ENCODE results near the gene CMTM6.
A peak's percentile ranks its signal among the peaks of the same experiment; 100 is the strongest.
"Not testable (repeated sequence)": the region's sequence is repeated elsewhere in the genome, so short reads cannot be mapped to it uniquely, and the experiment has no call there.

CMTM6 gene

GRCh38 chr3:32522682-32523081 is 20.0 kb upstream of the CMTM6 start:
- no peak overlapping the region for H3K9ac ChIP-seq (ENCODE audit: low read depth, low read length)
- no peak overlapping the region for H3K4me3 ChIP-seq (ENCODE audit: low read depth, low read length)
- H3K36me3 ChIP-seq (ENCODE audit: control insufficient read depth, insufficient read depth, low read length) = peaks cover 27% of the 10 kb centered on the region
- H3K9me3 ChIP-seq (ENCODE audit: control insufficient read depth, insufficient read depth, low read length) = no peaks in the 10 kb centered on the region
- H3K4me1 ChIP-seq (ENCODE audit: control insufficient read depth, insufficient read depth, low read length) = no peaks in the 10 kb centered on the region
- H3K27ac ChIP-seq (ENCODE audit: low read depth, low read length) = no peak overlapping the region
- H3K27me3 ChIP-seq (ENCODE audit: control insufficient read depth, insufficient read depth, low read length) = no peaks in the 10 kb centered on the region

GRCh38 chr3:32518921-32519320 is 16.3 kb upstream of the CMTM6 start:
- not testable (repeated sequence) for H3K9ac ChIP-seq (ENCODE audit: low read depth, low read length); H3K4me3 ChIP-seq (ENCODE audit: low read depth, low read length); H3K27me3 ChIP-seq (ENCODE audit: control insufficient read depth, insufficient read depth, low read length); H3K9me3 ChIP-seq (ENCODE audit: control insufficient read depth, insufficient read depth, low read length); H3K36me3 ChIP-seq (ENCODE audit: control insufficient read depth, insufficient read depth, low read length); H3K27ac ChIP-seq (ENCODE audit: low read depth, low read length); H3K4me1 ChIP-seq (ENCODE audit: control insufficient read depth, insufficient read depth, low read length)

- H3K9ac ChIP-seq (ENCODE audit: low read depth, low read length); H3K4me3 ChIP-seq (ENCODE audit: low read depth, low read length); H3K9me3 ChIP-seq (ENCODE audit: control insufficient read depth, insufficient read depth, low read length); H3K36me3 ChIP-seq (ENCODE audit: control insufficient read depth, insufficient read depth, low read length); H3K27me3 ChIP-seq (ENCODE audit: control insufficient read depth, insufficient read depth, low read length); H3K4me1 ChIP-seq (ENCODE audit: control insufficient read depth, insufficient read depth, low read length); H3K27ac ChIP-seq (ENCODE audit: low read depth, low read length): not testable (repeated sequence)
Observed at GRCh38 chr3:32516751-32517150, 14.1 kb upstream of the CMTM6 start.

- H3K4me1 ChIP-seq (ENCODE audit: control insufficient read depth, insufficient read depth, low read length) = no peaks in the 10 kb centered on the region; the same call in 1 of the 2 replicates
- no peak overlapping the region for H3K27ac ChIP-seq (ENCODE audit: low read depth, low read length)
- no peak overlapping the region for H3K9ac ChIP-seq (ENCODE audit: low read depth, low read length)
- H3K27me3 ChIP-seq (ENCODE audit: control insufficient read depth, insufficient read depth, low read length) = no peaks in the 10 kb centered on the region
- no peaks in the 10 kb centered on the region for H3K9me3 ChIP-seq (ENCODE audit: control insufficient read depth, insufficient read depth, low read length)
- no peaks in the 10 kb centered on the region for H3K36me3 ChIP-seq (ENCODE audit: control insufficient read depth, insufficient read depth, low read length)
- no peak overlapping the region for H3K4me3 ChIP-seq (ENCODE audit: low read depth, low read length)
Observed at GRCh38 chr3:32511005-32511404, 8.4 kb upstream of the CMTM6 start.

GRCh38 chr3:32510075-32510724 is 7.5 kb upstream of the CMTM6 start:
- no peak overlapping the region for H3K4me3 ChIP-seq (ENCODE audit: low read depth, low read length)
- H3K27ac ChIP-seq (ENCODE audit: low read depth, low read length) = no peak overlapping the region
- no peaks in the 10 kb centered on the region for H3K9me3 ChIP-seq (ENCODE audit: control insufficient read depth, insufficient read depth, low read length)
- H3K9ac ChIP-seq (ENCODE audit: low read depth, low read length) = no peak overlapping the region
- H3K27me3 ChIP-seq (ENCODE audit: control insufficient read depth, insufficient read depth, low read length) = no peaks in the 10 kb centered on the region
- no peaks in the 10 kb centered on the region for H3K36me3 ChIP-seq (ENCODE audit: control insufficient read depth, insufficient read depth, low read length)
- H3K4me1 ChIP-seq (ENCODE audit: control insufficient read depth, insufficient read depth, low read length) = no peaks in the 10 kb centered on the region; the same call in 1 of the 2 replicates

GRCh38 chr3:32508711-32509110 is 6.1 kb upstream of the CMTM6 start:
- peaks cover 4% of the 10 kb centered on the region for H3K4me1 ChIP-seq (ENCODE audit: control insufficient read depth, insufficient read depth, low read length)
- H3K27ac ChIP-seq (ENCODE audit: low read depth, low read length) = no peak overlapping the region
- H3K36me3 ChIP-seq (ENCODE audit: control insufficient read depth, insufficient read depth, low read length) = no peaks in the 10 kb centered on the region
- no peaks in the 10 kb centered on the region for H3K27me3 ChIP-seq (ENCODE audit: control insufficient read depth, insufficient read depth, low read length)
- H3K9me3 ChIP-seq (ENCODE audit: control insufficient read depth, insufficient read depth, low read length) = no peaks in the 10 kb centered on the region
- H3K4me3 ChIP-seq (ENCODE audit: low read depth, low read length) = no peak overlapping the region
- no peak overlapping the region for H3K9ac ChIP-seq (ENCODE audit: low read depth, low read length)

GRCh38 chr3:32506466-32506865 is 3.8 kb upstream of the CMTM6 start:
- no peak overlapping the region for H3K9ac ChIP-seq (ENCODE audit: low read depth, low read length)
- H3K27ac ChIP-seq (ENCODE audit: low read depth, low read length) = no peak overlapping the region
- no peaks in the 10 kb centered on the region for H3K9me3 ChIP-seq (ENCODE audit: control insufficient read depth, insufficient read depth, low read length)
- no peaks in the 10 kb centered on the region for H3K36me3 ChIP-seq (ENCODE audit: control insufficient read depth, insufficient read depth, low read length)
- no peak overlapping the region for H3K4me3 ChIP-seq (ENCODE audit: low read depth, low read length)
- H3K27me3 ChIP-seq (ENCODE audit: control insufficient read depth, insufficient read depth, low read length) = no peaks in the 10 kb centered on the region
- peaks cover 14% of the 10 kb centered on the region for H3K4me1 ChIP-seq (ENCODE audit: control insufficient read depth, insufficient read depth, low read length)

GRCh38 chr3:32502946-32503286 is 264 bp upstream of the CMTM6 start:
- H3K27ac ChIP-seq (ENCODE audit: low read depth, low read length) = peak overlapping the region; percentile 93
- no peak overlapping the region; the same call in 1 of the 2 replicates for H3K9ac ChIP-seq (ENCODE audit: low read depth, low read length)
- no peaks in the 10 kb centered on the region for H3K27me3 ChIP-seq (ENCODE audit: control insufficient read depth, insufficient read depth, low read length)
- H3K4me3 ChIP-seq (ENCODE audit: low read depth, low read length) = peak overlapping the region; percentile 87
- H3K4me1 ChIP-seq (ENCODE audit: control insufficient read depth, insufficient read depth, low read length) = peaks cover 14% of the 10 kb centered on the region
- no peaks in the 10 kb centered on the region for H3K9me3 ChIP-seq (ENCODE audit: control insufficient read depth, insufficient read depth, low read length)
- H3K36me3 ChIP-seq (ENCODE audit: control insufficient read depth, insufficient read depth, low read length) = no peaks in the 10 kb centered on the region

GRCh38 chr3:32501783-32502117 is 902 bp downstream of the CMTM6 start:
- Histone ChIP-seq H3K4me3 (ENCODE audit: low read depth, low read length) (peak overlapping the region; percentile 87), H3K27me3 (ENCODE audit: control insufficient read depth, insufficient read depth, low read length) (no peaks in the 10 kb centered on the region), H3K36me3 (ENCODE audit: control insufficient read depth, insufficient read depth, low read length) (no peaks in the 10 kb centered on the region), H3K27ac (ENCODE audit: low read depth, low read length) (peak overlapping the region; percentile 93), H3K9me3 (ENCODE audit: control insufficient read depth, insufficient read depth, low read length) (no peaks in the 10 kb centered on the region), H3K9ac (ENCODE audit: low read depth, low read length) (peak overlapping the region; percentile 45), H3K4me1 (ENCODE audit: control insufficient read depth, insufficient read depth, low read length) (peaks cover 14% of the 10 kb centered on the region)

- Histone ChIP-seq H3K4me1 (ENCODE audit: control insufficient read depth, insufficient read depth, low read length) (peaks cover 14% of the 10 kb centered on the region), H3K4me3 (ENCODE audit: low read depth, low read length) (peak overlapping the region; percentile 87), H3K9me3 (ENCODE audit: control insufficient read depth, insufficient read depth, low read length) (no peaks in the 10 kb centered on the region), H3K36me3 (ENCODE audit: control insufficient read depth, insufficient read depth, low read length) (no peaks in the 10 kb centered on the region), H3K9ac (ENCODE audit: low read depth, low read length) (no peak overlapping the region), H3K27ac (ENCODE audit: low read depth, low read length) (no peak overlapping the region), H3K27me3 (ENCODE audit: control insufficient read depth, insufficient read depth, low read length) (no peaks in the 10 kb centered on the region)
Observed at GRCh38 chr3:32500880-32501782, 1.5 kb downstream of the CMTM6 start.

GRCh38 chr3:32500231-32500630 is 2.4 kb downstream of the CMTM6 start:
- H3K36me3 ChIP-seq (ENCODE audit: control insufficient read depth, insufficient read depth, low read length) = no peaks in the 10 kb centered on the region
- no peak overlapping the region for H3K27ac ChIP-seq (ENCODE audit: low read depth, low read length)
- no peak overlapping the region for H3K9ac ChIP-seq (ENCODE audit: low read depth, low read length)
- peaks cover 14% of the 10 kb centered on the region for H3K4me1 ChIP-seq (ENCODE audit: control insufficient read depth, insufficient read depth, low read length)
- no peak overlapping the region for H3K4me3 ChIP-seq (ENCODE audit: low read depth, low read length)
- no peaks in the 10 kb centered on the region for H3K27me3 ChIP-seq (ENCODE audit: control insufficient read depth, insufficient read depth, low read length)
- H3K9me3 ChIP-seq (ENCODE audit: control insufficient read depth, insufficient read depth, low read length) = no peaks in the 10 kb centered on the region

All from HUES48 (cell line).